GM12864 (cell line): ENCODE data around the gene ZNF398.

ENCODE experiments used
- DNase-seq: peaks from one replicate; pipeline ENCODE4 v3.0.0-alpha.2; 2011; ENCODE audit warnings: low read depth
- H3K4me3 ChIP-seq: 2 replicates; pipeline ENCODE4 v1.5.1; 2011; ENCODE audit warnings: mild to moderate bottlenecking, low read depth, low read length, control low read depth
- TF ChIP-seq, protein P1 (sequence below): IDR thresholded peaks from 2 replicates; pipeline ENCODE4 v1.5.1; 2011; ENCODE audit warnings: low read depth, mild to moderate bottlenecking, moderate library complexity, low read length, control low read depth, inconsistent platforms; ENCODE audit errors: missing control alignments

ZNF398 gene

DNA sequence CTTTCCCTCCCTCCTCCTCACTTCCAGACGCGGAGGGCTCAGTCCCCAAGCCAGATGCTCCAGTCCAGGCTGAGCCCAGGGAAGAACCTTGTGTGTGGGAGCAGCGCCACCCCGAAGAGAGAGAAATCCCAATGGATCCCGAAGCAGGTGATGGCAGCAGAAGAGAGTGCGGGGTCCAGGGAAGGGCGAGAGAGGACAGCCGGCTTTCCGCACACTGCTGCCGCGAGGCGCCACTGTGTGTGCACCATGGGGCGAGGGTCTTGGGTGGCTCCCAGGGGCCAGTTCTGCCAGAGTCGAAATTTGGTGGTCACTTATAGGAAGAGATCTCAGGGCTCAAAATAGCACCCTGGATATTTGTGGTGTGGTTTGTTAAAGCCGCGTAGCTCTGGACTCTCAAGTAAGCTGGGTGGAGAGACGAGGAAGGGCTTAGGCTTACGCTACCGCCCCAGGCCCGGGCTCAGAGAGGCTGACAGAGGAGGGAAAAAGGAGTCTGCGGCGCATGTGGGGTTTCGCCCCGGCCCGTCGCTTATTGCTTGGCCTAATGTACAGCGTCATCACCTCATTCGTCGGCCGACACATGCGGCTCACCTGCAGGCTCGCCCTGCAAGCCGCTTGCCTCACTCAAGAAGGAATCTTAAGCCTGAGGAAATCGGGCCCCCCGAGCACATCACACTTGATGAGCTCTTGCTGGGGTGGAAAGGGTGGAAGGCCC is 60.2 kb downstream of the ZNF398 start:
- H3K4me3 ChIP-seq = no peak overlapping the region
- no peak for DNase-seq
- TF ChIP-seq, protein P1, sequence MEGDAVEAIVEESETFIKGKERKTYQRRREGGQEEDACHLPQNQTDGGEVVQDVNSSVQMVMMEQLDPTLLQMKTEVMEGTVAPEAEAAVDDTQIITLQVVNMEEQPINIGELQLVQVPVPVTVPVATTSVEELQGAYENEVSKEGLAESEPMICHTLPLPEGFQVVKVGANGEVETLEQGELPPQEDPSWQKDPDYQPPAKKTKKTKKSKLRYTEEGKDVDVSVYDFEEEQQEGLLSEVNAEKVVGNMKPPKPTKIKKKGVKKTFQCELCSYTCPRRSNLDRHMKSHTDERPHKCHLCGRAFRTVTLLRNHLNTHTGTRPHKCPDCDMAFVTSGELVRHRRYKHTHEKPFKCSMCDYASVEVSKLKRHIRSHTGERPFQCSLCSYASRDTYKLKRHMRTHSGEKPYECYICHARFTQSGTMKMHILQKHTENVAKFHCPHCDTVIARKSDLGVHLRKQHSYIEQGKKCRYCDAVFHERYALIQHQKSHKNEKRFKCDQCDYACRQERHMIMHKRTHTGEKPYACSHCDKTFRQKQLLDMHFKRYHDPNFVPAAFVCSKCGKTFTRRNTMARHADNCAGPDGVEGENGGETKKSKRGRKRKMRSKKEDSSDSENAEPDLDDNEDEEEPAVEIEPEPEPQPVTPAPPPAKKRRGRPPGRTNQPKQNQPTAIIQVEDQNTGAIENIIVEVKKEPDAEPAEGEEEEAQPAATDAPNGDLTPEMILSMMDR = no peak

DNA sequence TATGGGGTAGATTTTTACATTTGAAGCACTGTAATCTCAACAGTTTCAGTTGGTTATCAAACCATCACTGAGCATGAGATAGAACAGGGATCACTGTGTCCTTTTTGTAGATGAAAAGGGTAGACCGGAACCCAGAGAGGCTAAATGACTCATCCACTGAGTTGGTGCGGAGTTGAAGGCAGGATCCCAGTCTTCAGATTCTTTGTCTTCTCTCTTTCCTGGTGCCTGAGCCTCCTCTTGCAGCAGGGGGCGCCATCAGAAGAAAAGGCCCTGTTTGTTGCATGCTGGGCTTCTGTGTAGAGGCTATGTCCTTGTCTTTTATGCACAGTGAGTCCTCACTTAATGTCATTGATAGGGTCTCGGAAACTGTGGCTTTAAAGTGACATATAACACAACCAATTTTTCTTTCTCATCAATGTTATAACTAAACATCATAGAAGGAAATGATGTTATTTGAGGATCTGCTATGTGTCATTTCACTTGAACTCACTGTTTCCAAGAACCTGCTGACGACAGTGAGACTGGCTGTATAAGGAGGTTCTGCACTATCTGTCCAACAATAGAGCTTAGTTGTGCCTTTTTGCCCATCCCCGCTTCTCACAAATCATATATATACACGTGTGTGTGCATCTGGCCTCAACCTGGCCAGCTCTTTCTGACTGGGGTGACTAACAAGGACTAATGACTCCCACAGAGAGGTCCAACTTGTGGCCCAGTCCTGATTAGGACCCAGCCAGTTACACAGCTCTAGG is 62.4 kb downstream of the ZNF398 start:
- TF ChIP-seq, protein P1 = peak; percentile 79
- no peak overlapping the region for H3K4me3 ChIP-seq
- DNase-seq = peak; percentile 18

DNA sequence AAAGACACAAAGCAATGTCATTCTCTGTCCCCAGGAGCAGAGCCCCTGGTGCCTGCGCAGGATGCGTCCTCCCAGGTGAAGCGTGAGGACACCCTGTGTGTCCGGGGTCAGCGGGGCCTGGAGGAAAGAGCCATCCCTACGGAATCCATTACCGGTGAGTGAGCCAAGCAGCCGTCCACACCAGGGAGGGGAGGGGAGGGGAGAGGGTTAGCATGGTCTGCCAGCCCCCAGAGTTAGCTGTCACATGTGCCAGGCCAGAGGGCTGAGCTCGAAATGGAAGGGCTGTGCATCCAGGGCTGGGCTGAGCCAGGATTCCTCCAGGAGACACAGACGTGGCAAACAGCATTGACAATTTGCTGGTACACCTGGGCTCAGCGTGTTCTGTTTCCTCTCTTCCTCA is 63.3 kb downstream of the ZNF398 start:
- no peak for DNase-seq
- TF ChIP-seq, protein P1 = no peak
- H3K4me3 ChIP-seq = no peak overlapping the region

DNA sequence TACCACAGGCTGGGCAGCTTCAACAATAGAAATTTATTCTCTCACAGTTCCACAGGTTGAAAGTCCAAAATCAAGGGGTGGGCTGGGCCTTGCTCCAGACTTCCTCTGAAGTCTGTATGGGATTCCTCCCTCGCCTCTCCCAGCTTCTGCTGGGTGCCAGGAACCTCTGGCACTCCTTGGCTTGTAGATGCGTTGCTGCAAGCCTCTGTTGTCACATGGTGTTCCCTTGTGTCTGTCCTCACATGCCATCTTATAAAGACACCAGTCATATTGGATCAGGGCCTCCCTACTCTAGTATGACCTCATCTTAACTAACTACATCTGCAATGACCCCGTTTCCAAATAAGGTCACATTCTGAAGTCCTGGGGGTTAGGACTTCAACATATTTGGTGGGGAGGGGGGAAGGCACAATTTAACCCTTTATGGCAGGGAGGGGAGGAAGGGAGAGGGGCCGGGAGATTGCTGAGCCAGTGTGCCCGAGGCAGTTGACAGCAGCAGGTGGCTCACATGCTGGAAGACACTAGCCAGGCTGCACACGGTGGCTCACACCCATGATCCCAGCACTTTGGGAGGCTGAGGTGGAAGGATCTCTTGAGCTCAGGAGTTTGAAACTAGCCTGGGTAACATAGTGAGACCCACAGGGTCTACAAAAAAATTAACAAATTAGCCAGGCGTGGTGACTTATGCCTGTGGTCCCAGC is 66.9 kb downstream of the ZNF398 start:
- no peak for DNase-seq
- H3K4me3 ChIP-seq = no peak overlapping the region
- TF ChIP-seq, protein P1 = no peak

DNA sequence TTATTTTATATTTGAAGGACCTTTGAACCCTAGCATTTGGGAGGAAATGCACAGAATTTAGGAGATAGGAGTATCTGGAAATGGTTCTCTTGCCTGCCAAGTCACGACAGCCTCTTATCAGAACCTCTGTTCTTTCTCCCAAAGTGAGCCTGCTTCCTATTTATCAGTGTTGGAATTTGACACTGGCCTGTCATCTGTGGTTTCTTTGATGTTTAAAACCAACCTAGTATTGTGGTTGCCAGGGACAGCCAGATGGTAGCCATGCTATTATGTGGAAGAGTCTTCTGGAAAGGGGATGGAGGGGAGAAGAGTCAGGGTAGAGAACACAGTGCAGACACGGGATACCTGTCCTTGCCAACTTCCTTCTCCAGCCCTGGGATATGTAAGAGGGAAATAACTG is 69.1 kb downstream of the ZNF398 start:
- TF ChIP-seq, protein P1 = no peak
- DNase-seq = no peak
- H3K4me3 ChIP-seq = no peak overlapping the region

DNA sequence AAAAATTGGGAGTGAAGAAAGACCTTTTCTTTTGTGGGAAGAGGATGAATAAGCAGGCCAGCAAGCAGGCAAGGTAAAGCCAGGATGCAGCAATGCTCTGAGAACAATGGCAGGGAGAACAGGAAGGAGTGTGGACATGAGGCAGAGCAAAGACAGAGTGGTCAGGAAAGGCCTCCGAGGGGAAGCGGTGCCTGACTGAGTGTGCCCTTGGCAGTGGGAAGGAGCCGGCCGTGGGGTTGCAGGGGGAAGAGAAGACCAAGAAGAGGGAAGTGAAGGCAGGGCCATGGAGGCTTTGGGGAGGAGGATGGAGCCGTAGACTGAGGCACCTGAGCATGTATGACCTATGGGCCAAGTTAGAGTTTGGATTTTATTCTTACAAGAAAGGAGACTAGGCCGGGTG is 70.3 kb downstream of the ZNF398 start:
- DNase-seq = no peak
- TF ChIP-seq, protein P1 = no peak

More for the DNA sequence above, 70.3 kb downstream of the ZNF398 start:
- H3K4me3 ChIP-seq = no peak overlapping the region
